B cell (primary cell): ENCODE data around the gene TXNRD3. TPM values are rescaled to one million over a fixed set of nuclear protein-coding genes. Genes with fewer than 3 reads are reported as not detected.

ENCODE experiments used
- ATAC-seq: fragments of 200-7000 bp; cut with Tn5 transposase; one replicate; pipeline ENCODE4 v1.10.0; 2021; ENCODE audit warnings: low read depth, mild to moderate bottlenecking, moderate number of reproducible peaks, moderate library complexity
- CTCF ChIA-PET: fragments of 350-600 bp; sonication (Branson Sonifier 250); formaldehyde crosslinking; loops from one replicate; lab custom pipeline; 2021; ENCODE audit warnings: antibody characterized with exemption, inconsistent platforms; lab: Charles Lee
- POLR2A ChIA-PET: fragments of 350-600 bp; sonication (Branson Sonifier 250); formaldehyde crosslinking; loops from one replicate; lab custom pipeline; 2021; ENCODE audit warnings: antibody characterized with exemption; lab: Charles Lee
- DNase-seq: peaks from one replicate; pipeline ENCODE4 v3.0.0; 2013
- H2AFZ ChIP-seq: 2 replicates; pipeline ENCODE4 v1.6.1; 2012; ENCODE audit warnings: mild to moderate bottlenecking, low read depth, low read length; ENCODE audit not compliant: insufficient read depth, poor library complexity, severe bottlenecking
- H3K27ac ChIP-seq, 2 donors: 1 replicate in 1 of 2; 2 replicates in 1 of 2; pipeline ENCODE4 v1.5.1; 2012 to 2013; ENCODE audit warnings: low read length in 2 of 2, mild to moderate bottlenecking in 2 of 2, moderate library complexity in 1 of 2
- H3K27me3 ChIP-seq, 4 experiments: fragments of 200-600 bp in 1 of 4; sonication (generic) in 1 of 4; replicated peaks in 1 of 4; 1 replicate in 2 of 4; 2 replicates in 2 of 4; pipeline versions ENCODE4 v1.6.1 to v1.7.0; 2013 to 2016; ENCODE audit warnings: low read length in 3 of 4, mild to moderate bottlenecking in 2 of 4, mixed read lengths in 1 of 4, moderate library complexity in 1 of 4; ENCODE audit not compliant: insufficient read depth in 4 of 4, control insufficient read depth in 3 of 4; ENCODE audit errors: control extremely low read depth in 1 of 4
- H3K36me3 ChIP-seq, 2 experiments: replicated peaks in 1 of 2; 1 replicate in 1 of 2; 2 replicates in 1 of 2; pipeline versions ENCODE4 v1.6.1 to v1.7.1; 2013; ENCODE audit warnings: low read length in 1 of 2; ENCODE audit not compliant: insufficient read depth in 2 of 2, control insufficient read depth in 1 of 2; ENCODE audit errors: control extremely low read depth in 1 of 2, extremely low read depth in 1 of 2
- H3K4me1 ChIP-seq, 2 donors: fragments of 200-600 bp in 1 of 2; sonication (generic) in 1 of 2; 1 replicate in 1 of 2; 2 replicates in 1 of 2; pipeline versions ENCODE4 v1.5.1 to v1.6.1; 2013 to 2017; ENCODE audit warnings: low read length in 2 of 2; ENCODE audit not compliant: control insufficient read depth in 2 of 2, insufficient read depth in 2 of 2
- H3K4me2 ChIP-seq: replicated peaks from 2 replicates; pipeline ENCODE3; 2012; ENCODE audit warnings: mild to moderate bottlenecking, low read depth, low read length; ENCODE audit not compliant: poor library complexity, severe bottlenecking
- H3K4me3 ChIP-seq, 5 experiments: fragments of 200-600 bp in 1 of 5; sonication (generic) in 1 of 5; 1 replicate in 3 of 5; 2 replicates in 2 of 5; pipeline versions ENCODE4 v1.5.1 to v1.7.0; 2011 to 2016; ENCODE audit warnings: low read length in 4 of 5, mild to moderate bottlenecking in 4 of 5, low read depth in 2 of 5, control low read depth in 1 of 5, moderate library complexity in 1 of 5; ENCODE audit not compliant: insufficient read depth in 1 of 5; ENCODE audit errors: control extremely low read depth in 1 of 5, extremely low read depth in 1 of 5
- H3K79me2 ChIP-seq: fragments of 200-600 bp; sonication (generic); one replicate; pipeline ENCODE4 v1.6.0; 2016; ENCODE audit warnings: low read length; ENCODE audit not compliant: control insufficient read depth, insufficient read depth
- H3K9ac ChIP-seq: fragments of 200-600 bp; sonication (generic); 2 replicates; pipeline ENCODE4 v1.6.1; 2017; ENCODE audit warnings: mild to moderate bottlenecking, low read length, moderate library complexity
- H3K9me3 ChIP-seq, 3 donors: one replicate each; pipeline versions ENCODE4 v1.6.1 to v1.7.1; 2013; ENCODE audit warnings: low read length in 2 of 3; ENCODE audit not compliant: control insufficient read depth in 2 of 3, insufficient read depth in 1 of 3; ENCODE audit errors: control extremely low read depth in 1 of 3
- H4K20me1 ChIP-seq: 2 replicates; pipeline ENCODE4 v1.6.0; 2012; ENCODE audit warnings: mild to moderate bottlenecking, low read length; ENCODE audit not compliant: insufficient read depth, control insufficient read depth, poor library complexity, severe bottlenecking
- H3K27ac Mint-ChIP-seq: one replicate; pipeline ENCODE4 v1.8.0; 2021; ENCODE audit warnings: mixed read lengths
- H3K27me3 Mint-ChIP-seq: one replicate; pipeline ENCODE4 v1.8.0; 2021; ENCODE audit warnings: mixed read lengths
- H3K4me1 Mint-ChIP-seq: one replicate; pipeline ENCODE4 v1.8.0; 2021; ENCODE audit warnings: mixed read lengths
- H3K4me3 Mint-ChIP-seq: one replicate; pipeline ENCODE4 v1.8.0; 2021; ENCODE audit warnings: mixed read lengths
- H3K9me3 Mint-ChIP-seq: one replicate; pipeline ENCODE4 v1.8.0; 2022; ENCODE audit warnings: mixed read lengths; ENCODE audit not compliant: insufficient read depth
- EZH2 ChIP-seq: IDR thresholded peaks from 2 replicates; pipeline ENCODE4 v1.6.1; 2012; ENCODE audit warnings: borderline replicate concordance, low read depth, mild to moderate bottlenecking, moderate library complexity, low read length; ENCODE audit not compliant: insufficient read depth, poor library complexity, severe bottlenecking
- WGBS: methylation state at CpG from one replicate; pipeline ENCODE4 v1.1.5; 2013; ENCODE audit warnings: missing lambda C conversion rate; ENCODE audit not compliant: insufficient coverage; 5-methylcytosine and 5-hydroxymethylcytosine counted together
- intact Hi-C: fragments of 100-400 bp; cut with micrococcal nuclease; formaldehyde crosslinking; loops from one replicate; pipeline ENCODE4 v1.10.0; 2022
- polyA plus RNA-seq: library from polyadenylated mRNA; depleted of rRNA; stranded (reverse); fragments of >200 nt; gene quantifications from 2 replicates; pipeline ENCODE4 v1.2.3, GENCODE V29; 2012
- total RNA-seq, 2 donors: library from RNA; stranded (reverse); fragments of 120-200 nt in 1 of 2; gene quantifications; 1 replicate in 1 of 2; 2 replicates in 1 of 2; pipeline versions ENCODE4 v1.2.3 to v1.2.4, GENCODE V29; 2013 to 2022
- TF ChIP-seq, protein P1 (sequence below): fragments of 200-600 bp; IDR thresholded peaks from one replicate; pipeline ENCODE4 v1.8.0; 2022; ENCODE audit warnings: antibody characterized with exemption, mild to moderate bottlenecking

TXNRD3 gene
- total and polyA plus RNA-seq, 2 donors (not counting 1 experiment from before 2014, with no cell fraction given), result 0.15 to 0.99 TPM

DNA sequence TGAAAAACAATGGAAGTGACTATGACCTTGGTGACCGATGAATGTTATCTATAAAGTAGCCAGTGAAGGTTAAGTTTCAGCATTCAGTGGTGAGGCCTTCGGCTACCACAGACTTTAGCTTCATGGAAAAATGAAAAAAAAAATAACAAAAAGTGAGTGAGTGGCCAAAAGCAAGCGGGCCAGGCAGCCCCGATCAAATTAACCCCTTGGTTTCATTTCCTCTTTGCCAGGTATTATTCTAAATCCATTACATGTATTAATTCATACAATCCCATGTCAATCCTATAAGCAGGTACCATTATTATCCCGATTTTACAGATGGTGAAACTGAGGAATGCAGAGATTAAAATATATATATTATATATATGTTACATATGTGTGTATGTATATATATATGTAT is 28.1 kb upstream of the TXNRD3 start:
- TF ChIP-seq, protein P1, sequence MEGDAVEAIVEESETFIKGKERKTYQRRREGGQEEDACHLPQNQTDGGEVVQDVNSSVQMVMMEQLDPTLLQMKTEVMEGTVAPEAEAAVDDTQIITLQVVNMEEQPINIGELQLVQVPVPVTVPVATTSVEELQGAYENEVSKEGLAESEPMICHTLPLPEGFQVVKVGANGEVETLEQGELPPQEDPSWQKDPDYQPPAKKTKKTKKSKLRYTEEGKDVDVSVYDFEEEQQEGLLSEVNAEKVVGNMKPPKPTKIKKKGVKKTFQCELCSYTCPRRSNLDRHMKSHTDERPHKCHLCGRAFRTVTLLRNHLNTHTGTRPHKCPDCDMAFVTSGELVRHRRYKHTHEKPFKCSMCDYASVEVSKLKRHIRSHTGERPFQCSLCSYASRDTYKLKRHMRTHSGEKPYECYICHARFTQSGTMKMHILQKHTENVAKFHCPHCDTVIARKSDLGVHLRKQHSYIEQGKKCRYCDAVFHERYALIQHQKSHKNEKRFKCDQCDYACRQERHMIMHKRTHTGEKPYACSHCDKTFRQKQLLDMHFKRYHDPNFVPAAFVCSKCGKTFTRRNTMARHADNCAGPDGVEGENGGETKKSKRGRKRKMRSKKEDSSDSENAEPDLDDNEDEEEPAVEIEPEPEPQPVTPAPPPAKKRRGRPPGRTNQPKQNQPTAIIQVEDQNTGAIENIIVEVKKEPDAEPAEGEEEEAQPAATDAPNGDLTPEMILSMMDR, result no peak
- TF ChIP-seq EZH2, result no peak
- Mint-ChIP-seq H3K9me3 (no peaks in the 10 kb centered on the region), H3K4me1 (peaks cover 18% of the 10 kb centered on the region), H3K4me3 (no peak overlapping the region), H3K27me3 (peaks cover 9% of the 10 kb centered on the region), H3K27ac (no peak overlapping the region)
- ChIA-PET POLR2A (no interaction called here), CTCF (interaction anchor here (1.2 to 1.6 kb wide), 3 partner anchors 9 to 863 kb away, joined by 3 to 4 read pairs (median 3); no protein-coding TSS in a partner anchor)
- Histone ChIP-seq H3K9ac (no peak overlapping the region), H2AFZ (no peak overlapping the region), H3K27ac (no peak overlapping the region), H4K20me1 (no peaks in the 10 kb centered on the region), H3K79me2 (no peaks in the 10 kb centered on the region), H3K27me3 (peaks cover 0 to 7% (median 1%) of the 10 kb centered on the region in 4 experiments), H3K9me3 (no peaks in the 10 kb centered on the region), H3K36me3 (no peaks in the 10 kb centered on the region), H3K4me2 (no peak overlapping the region), H3K4me3 (no peak overlapping the region), H3K4me1 (peaks cover 14 to 17% of the 10 kb centered on the region in 2 donors)
- no peak for DNase-seq
- WGBS, result 100% methylated on average over 1 of the region's 5 CpGs
- ATAC-seq, result no peak
- intact Hi-C loops, result no loop called here

DNA sequence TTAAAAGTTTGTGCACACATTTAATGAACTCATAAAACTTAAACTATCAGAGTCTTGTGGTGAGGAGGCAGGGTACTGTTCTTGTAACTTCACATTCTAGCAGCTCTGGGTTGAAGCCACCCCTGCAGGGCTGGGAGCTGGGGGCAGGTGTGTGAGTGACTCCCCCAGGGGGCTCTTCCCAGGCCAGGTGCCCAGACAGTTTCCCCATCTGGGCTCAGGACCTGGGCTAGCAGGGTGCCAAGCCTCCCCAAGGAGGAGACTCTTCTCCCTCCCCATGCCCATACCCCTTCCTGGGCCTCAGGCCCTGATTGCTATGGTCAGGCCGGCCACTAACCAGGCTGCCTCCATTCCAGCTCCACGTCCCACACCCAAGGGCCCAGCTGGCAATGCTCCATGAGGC is 27.1 kb upstream of the TXNRD3 start:
- Mint-ChIP-seq H3K27me3 (peaks cover 7% of the 10 kb centered on the region), H3K4me3 (no peak overlapping the region), H3K4me1 (peaks cover 27% of the 10 kb centered on the region), H3K9me3 (no peaks in the 10 kb centered on the region), H3K27ac (no peak overlapping the region)
- no peak for ATAC-seq
- Histone ChIP-seq H3K79me2 (no peaks in the 10 kb centered on the region), H3K36me3 (no peaks in the 10 kb centered on the region), H3K4me1 (peaks cover 14 to 27% of the 10 kb centered on the region in 2 donors), H2AFZ (no peak overlapping the region), H3K27me3 (peaks cover 0 to 11% (median 1%) of the 10 kb centered on the region in 4 experiments), H3K9ac (no peak overlapping the region), H3K27ac (no peak overlapping the region), H3K4me2 (no peak overlapping the region), H3K9me3 (no peaks in the 10 kb centered on the region), H3K4me3 (no peak overlapping the region), H4K20me1 (no peaks in the 10 kb centered on the region)
- CTCF ChIA-PET, result interaction anchor here (0.7 to 6.2 kb wide), 5 partner anchors 22 to 864 kb away, joined by 3 to 119 read pairs (median 3); partner anchors contain the start of gene CHCHD6
- POLR2A ChIA-PET, result no interaction called here
- WGBS, result 87% methylated on average over 2 of the region's 2 CpGs
- no peak for TF ChIP-seq EZH2
- TF ChIP-seq, protein P1, result no peak
- intact Hi-C loops, result no loop called here
- DNase-seq, result no peak
